ENCODE measurements around the gene MDN1. TPM values are rescaled to one million over a fixed set of nuclear protein-coding genes. Genes with fewer than 3 reads are reported as not detected.
A peak's percentile ranks its signal among the peaks of the same experiment; 100 is the strongest.

The MDN1 gene
- total RNA-seq, 1 experiment from 2014 or later = 117 TPM

DNA sequence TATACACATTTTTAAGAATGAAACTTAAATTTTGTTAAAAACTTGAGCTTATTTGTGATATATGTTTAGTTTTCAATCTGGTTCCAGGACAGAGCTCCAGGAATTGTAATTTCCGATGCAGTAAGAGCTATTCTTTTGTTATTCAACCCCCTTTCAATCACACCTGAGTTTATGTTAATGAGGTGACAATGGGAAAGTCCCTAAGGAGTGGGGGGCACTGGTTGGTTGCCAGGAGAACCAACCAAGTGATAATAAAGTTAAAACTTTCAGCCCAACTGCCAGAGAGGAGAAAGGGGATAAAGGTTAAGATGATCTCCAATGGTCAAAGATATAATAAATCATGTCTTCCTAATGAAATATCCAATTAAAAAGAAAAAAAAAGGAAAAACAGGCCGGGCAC, 19.8 kb downstream of the MDN1 start:
- Histone ChIP-seq H3K18ac (ENCODE audit: insufficient read length, low read depth, low read length) (no peak overlapping the region), H3K14ac (ENCODE audit: insufficient read depth, low read length) (no peak overlapping the region), H3K79me1 (ENCODE audit: insufficient read depth, low read depth, low read length, poor library complexity, severe bottlenecking) (no peaks in the 10 kb centered on the region), H2BK120ac (ENCODE audit: low read depth, low read length, poor library complexity, severe bottlenecking) (no peak overlapping the region), H2BK12ac (ENCODE audit: insufficient read length, low read depth, low read length) (no peak overlapping the region), H3K4me1 (ENCODE audit: insufficient read depth, low read length) (no peaks in the 10 kb centered on the region; the same call in 1 of the 2 replicates), H4K91ac (ENCODE audit: insufficient read length, low read depth, low read length) (no peak overlapping the region), H4K8ac (replicated peaks; ENCODE audit: insufficient read length, low read depth, low read length) (no peak overlapping the region), H2BK5ac (ENCODE audit: insufficient read length, low read length) (no peak overlapping the region), H3K23ac (ENCODE audit: insufficient read length, low read depth, low read length) (no peak overlapping the region), H3K79me2 (ENCODE audit: insufficient read depth, low read length) (peaks cover 9% of the 10 kb centered on the region; the same call in 1 of the 2 replicates), H3K4ac (ENCODE audit: low read depth, low read length) (no peak overlapping the region), H3K56ac (ENCODE audit: insufficient read length, low read depth, low read length) (no peak overlapping the region), H3K23me2 (ENCODE audit: insufficient read length, low read depth, low read length, poor library complexity, severe bottlenecking) (no peaks in the 10 kb centered on the region), H2BK15ac (ENCODE audit: low read depth, low read length) (no peak overlapping the region), H3K4me2 (ENCODE audit: insufficient read depth, insufficient read length, low read length) (no peak overlapping the region), H3T11ph (ENCODE audit: low read length) (no peak overlapping the region), H3K9ac (ENCODE audit: extremely low read depth, insufficient read length, low read length) (no peak overlapping the region), H3K27ac (ENCODE audit: insufficient read length, low read depth, low read length) (no peak overlapping the region), H3K27me3 (ENCODE audit: insufficient read depth, low read length) (no peaks in the 10 kb centered on the region), H2AK5ac (ENCODE audit: insufficient read length, low read length) (no peak overlapping the region), H4K20me1 (ENCODE audit: control insufficient read depth, insufficient read depth, insufficient read length) (no peaks in the 10 kb centered on the region), H2BK20ac (ENCODE audit: low read depth, low read length, poor library complexity, severe bottlenecking) (no peak overlapping the region), H2AFZ (ENCODE audit: low read length) (no peak overlapping the region), H4K5ac (ENCODE audit: insufficient read length, low read depth, low read length) (no peak overlapping the region), H3K9me3 (ENCODE audit: control insufficient read depth, low read depth, low read length) (no peaks in the 10 kb centered on the region)
- no peaks in the 10 kb centered on the region for H3K27me3 Mint-ChIP-seq (ENCODE audit: low read depth)
- peaks cover 23 to 28% of the 10 kb centered on the region in 2 experiments for H3K4me1 Mint-ChIP-seq
- peak overlapping the region; percentile 76 to 95 (median 86) for H3K27ac Mint-ChIP-seq
- H3K9me3 Mint-ChIP-seq = no peaks in the 10 kb centered on the region
- DNase-seq = no peak
- H3K4me3 Mint-ChIP-seq = peak overlapping the region; percentile 9 to 47; a peak in 3 of 5 replicates
- TF ChIP-seq, protein P1, sequence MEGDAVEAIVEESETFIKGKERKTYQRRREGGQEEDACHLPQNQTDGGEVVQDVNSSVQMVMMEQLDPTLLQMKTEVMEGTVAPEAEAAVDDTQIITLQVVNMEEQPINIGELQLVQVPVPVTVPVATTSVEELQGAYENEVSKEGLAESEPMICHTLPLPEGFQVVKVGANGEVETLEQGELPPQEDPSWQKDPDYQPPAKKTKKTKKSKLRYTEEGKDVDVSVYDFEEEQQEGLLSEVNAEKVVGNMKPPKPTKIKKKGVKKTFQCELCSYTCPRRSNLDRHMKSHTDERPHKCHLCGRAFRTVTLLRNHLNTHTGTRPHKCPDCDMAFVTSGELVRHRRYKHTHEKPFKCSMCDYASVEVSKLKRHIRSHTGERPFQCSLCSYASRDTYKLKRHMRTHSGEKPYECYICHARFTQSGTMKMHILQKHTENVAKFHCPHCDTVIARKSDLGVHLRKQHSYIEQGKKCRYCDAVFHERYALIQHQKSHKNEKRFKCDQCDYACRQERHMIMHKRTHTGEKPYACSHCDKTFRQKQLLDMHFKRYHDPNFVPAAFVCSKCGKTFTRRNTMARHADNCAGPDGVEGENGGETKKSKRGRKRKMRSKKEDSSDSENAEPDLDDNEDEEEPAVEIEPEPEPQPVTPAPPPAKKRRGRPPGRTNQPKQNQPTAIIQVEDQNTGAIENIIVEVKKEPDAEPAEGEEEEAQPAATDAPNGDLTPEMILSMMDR (conservative IDR thresholded peaks at IDR 0.05) = no peak
- WGBS (ENCODE audit: extremely low coverage, insufficient read length, low lambda C conversion rate) = no CpG with 5 or more reads among the region's 2 CpGs
- peaks cover 51 to 72% (median 51%) of the 10 kb centered on the region in 3 experiments for H3K36me3 Mint-ChIP-seq (ENCODE audit: insufficient read depth in 1 of 3, low read depth in 3 of 3)
